ENCODE data around the gene AFMID. TPM values are rescaled to one million over a fixed set of nuclear protein-coding genes. Genes with fewer than 3 reads are reported as not detected.

Gene AFMID
- total and polyA plus RNA-seq, 2 of the 8 experiments (the other 6 are each of a cell fraction or from before 2014, with no cell fraction given): 49.0 to 53.0 TPM

DNA sequence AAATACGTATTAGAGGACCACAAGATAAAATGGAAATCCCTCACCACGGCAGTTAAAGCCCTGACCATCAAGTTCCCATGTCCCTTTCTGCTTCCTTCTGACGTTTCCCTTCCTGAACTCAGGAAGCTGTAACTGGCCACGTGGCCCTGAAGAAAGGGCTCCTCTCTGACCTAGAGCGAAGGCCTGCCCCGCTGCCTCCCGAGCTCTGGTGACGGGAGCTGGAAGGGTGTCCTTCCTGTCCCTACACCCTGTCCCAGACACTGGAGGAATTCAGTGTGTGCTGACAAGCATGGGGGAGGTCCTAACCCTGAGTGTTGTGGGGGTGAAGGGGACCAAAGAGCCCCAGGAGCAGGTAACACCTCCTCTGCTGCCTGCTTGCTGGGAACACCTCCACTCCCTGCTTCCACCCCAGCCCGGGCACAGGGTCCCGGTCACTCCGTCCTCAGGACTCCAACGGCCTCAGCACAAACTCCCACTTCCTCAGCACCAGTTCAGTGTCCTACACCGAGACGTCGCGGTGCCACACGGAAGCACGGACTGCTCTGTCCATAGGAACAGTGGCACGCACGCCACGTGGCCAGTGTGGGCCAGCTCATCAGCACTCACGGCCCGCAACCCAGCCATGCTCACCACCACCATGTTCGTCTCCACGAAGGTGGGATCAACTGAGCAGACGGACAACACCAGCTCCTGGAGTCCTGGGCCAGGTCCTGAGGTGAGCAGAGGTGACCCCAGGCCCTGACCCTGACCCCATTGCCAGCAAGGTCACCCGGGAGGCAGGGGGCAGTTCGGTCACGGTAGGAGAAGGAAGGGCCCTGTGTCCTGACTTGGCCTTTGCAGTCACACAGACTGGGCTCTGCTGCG, 61.1 kb downstream of the AFMID start:
- H3K36me3 ChIP-seq (ENCODE audit: control insufficient read depth in 2 of 4, insufficient read depth in 4 of 4, low read length in 3 of 4): no peaks in the 10 kb centered on the region
- peak overlapping the region; percentile 73; the same call in 1 of the 2 replicates for H4K8ac ChIP-seq (ENCODE audit: extremely low read depth, insufficient read depth, low read length)
- peak overlapping the region; percentile 76 for H4K91ac ChIP-seq (replicated peaks; ENCODE audit: insufficient read length, low read length)
- WGBS, 2 experiments (ENCODE audit: extremely low coverage in 1 of 2, insufficient coverage in 1 of 2, insufficient read length in 1 of 2, insufficient replicate concordance in 2 of 2, low coverage in 1 of 2, low lambda C conversion rate in 2 of 2, missing lambda C conversion rate in 1 of 2): 94% methylated on average over 23 of the region's 30 CpGs; no CpG with 5 or more reads in 1 of the 2 experiments
- no peak overlapping the region for H3K9ac ChIP-seq (replicated peaks in 1 of 4; ENCODE audit: extremely low read depth in 1 of 4, low read depth in 3 of 4, low read length in 3 of 4)
- H2AFZ ChIP-seq (ENCODE audit: low read length): no peak overlapping the region
- H3K56ac ChIP-seq (replicated peaks; ENCODE audit: insufficient read length, low read depth, low read length): no peak overlapping the region
- FAIRE-seq (no peak), DNase-seq (ENCODE audit: low read depth in 1 of 2, low spot score in 2 of 2) (no peak)
- H3K27me3 ChIP-seq (replicated peaks in 1 of 4; ENCODE audit: control insufficient read depth in 3 of 4, extremely low read depth in 1 of 4, insufficient read depth in 3 of 4, low read length in 3 of 4): no peaks in the 10 kb centered on the region
- H3K27ac ChIP-seq (ENCODE audit: low read depth, low read length): no peak overlapping the region
- no peak overlapping the region for H3K18ac ChIP-seq (ENCODE audit: extremely low read depth, low read length)
- H3K4me3 ChIP-seq (ENCODE audit: extremely low read depth in 1 of 4, insufficient read depth in 2 of 4, low read depth in 3 of 4, low read length in 4 of 4): no peak overlapping the region
- H3K14ac ChIP-seq (ENCODE audit: insufficient read length): no peak overlapping the region
- no peak overlapping the region for H3K23ac ChIP-seq (ENCODE audit: insufficient read length)
- peak overlapping the region; percentile 83 for H3K4ac ChIP-seq (replicated peaks; ENCODE audit: insufficient read length, low read depth, low read length)
- no peaks in the 10 kb centered on the region for H4K20me1 ChIP-seq (replicated peaks in 1 of 2; ENCODE audit: control insufficient read depth in 1 of 2, insufficient read depth in 2 of 2, low read length in 2 of 2)
- CTCF ChIA-PET (ENCODE audit: partially characterized antibody): interaction anchor here (0.5 to 5.6 kb wide), 12 partner anchors 10 to 198 kb away, joined by 3 to 53 read pairs (median 6); no protein-coding TSS in a partner anchor
- no peaks in the 10 kb centered on the region for H3K9me3 ChIP-seq (ENCODE audit: insufficient read depth in 2 of 2, low read depth in 1 of 2, low read length in 1 of 2)
- peak overlapping the region; percentile 80; the same call in 1 of the 2 replicates for H2BK5ac ChIP-seq (ENCODE audit: low read depth, low read length)
- peak overlapping the region; percentile 71; the same call in 1 of the 2 replicates for H2BK12ac ChIP-seq (ENCODE audit: low read depth, low read length)
- H3K23me2 ChIP-seq (ENCODE audit: low read depth, low read length): no peaks in the 10 kb centered on the region; the same call in 1 of the 2 replicates
- H3K79me1 ChIP-seq (ENCODE audit: low read depth, low read length): no peaks in the 10 kb centered on the region
- H2BK20ac ChIP-seq (ENCODE audit: low read length): peak overlapping the region; percentile 72; the same call in 1 of the 2 replicates
- H4K5ac ChIP-seq (ENCODE audit: insufficient read length, low read depth, low read length): no peak overlapping the region
- POLR2A ChIA-PET (ENCODE audit: partially characterized antibody): interaction anchor here (1.0 to 1.5 kb wide), 2 partner anchors 16 to 61 kb away, joined by 3 to 4 read pairs; partner anchors contain the start of genes AFMID and TK1
- peaks cover 0 to 18% (median 11%) of the 10 kb centered on the region in 4 experiments; a peak in 5 of 7 replicates for H3K4me1 ChIP-seq (replicated peaks in 1 of 4; ENCODE audit: control insufficient read depth in 3 of 4, insufficient read depth in 4 of 4, low read length in 3 of 4)
- peak overlapping the region; percentile 95 for H2BK15ac ChIP-seq (ENCODE audit: low read length)
- no peak overlapping the region for H2BK120ac ChIP-seq (replicated peaks; ENCODE audit: low read depth, low read length)
- no peaks in the 10 kb centered on the region for H3K79me2 ChIP-seq (ENCODE audit: control insufficient read depth in 1 of 2, insufficient read depth in 2 of 2, low read length in 2 of 2)
- H3K4me2 ChIP-seq (ENCODE audit: insufficient read depth in 1 of 2, low read depth in 2 of 2, low read length in 2 of 2): no peak overlapping the region
- H2AK5ac ChIP-seq (ENCODE audit: low read depth, low read length): peak overlapping the region; percentile 89; the same call in 1 of the 2 replicates
- TF ChIP-seq SAP30 (IDR thresholded peaks at IDR 0.05; ENCODE audit: insufficient read depth, insufficient replicate concordance, low read length): no peak
- no peak for TF ChIP-seq NANOG (IDR thresholded peaks at IDR 0.05; ENCODE audit: insufficient read depth, low read depth, low read length, poor library complexity, severe bottlenecking)
- TF ChIP-seq GABPA (IDR thresholded peaks at IDR 0.05; ENCODE audit: borderline replicate concordance, insufficient read depth, low read length): no peak
- no peak for TF ChIP-seq SRF (IDR thresholded peaks at IDR 0.05; ENCODE audit: low read depth, low read length)
- TF ChIP-seq, protein P1, sequence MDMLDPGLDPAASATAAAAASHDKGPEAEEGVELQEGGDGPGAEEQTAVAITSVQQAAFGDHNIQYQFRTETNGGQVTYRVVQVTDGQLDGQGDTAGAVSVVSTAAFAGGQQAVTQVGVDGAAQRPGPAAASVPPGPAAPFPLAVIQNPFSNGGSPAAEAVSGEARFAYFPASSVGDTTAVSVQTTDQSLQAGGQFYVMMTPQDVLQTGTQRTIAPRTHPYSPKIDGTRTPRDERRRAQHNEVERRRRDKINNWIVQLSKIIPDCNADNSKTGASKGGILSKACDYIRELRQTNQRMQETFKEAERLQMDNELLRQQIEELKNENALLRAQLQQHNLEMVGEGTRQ (IDR thresholded peaks at IDR 0.05; ENCODE audit: low read length): no peak
- TF ChIP-seq SIN3A (conservative IDR thresholded peaks at IDR 0.05 in 1 of 2, IDR thresholded peaks at IDR 0.05 in 1 of 2; ENCODE audit: low read depth in 1 of 2, low read length in 2 of 2): no peak
- no peak for TF ChIP-seq BACH1 (IDR thresholded peaks at IDR 0.05; ENCODE audit: low read length)
- no peak for TF ChIP-seq RBBP5 (IDR thresholded peaks at IDR 0.05; ENCODE audit: borderline replicate concordance, low read depth, low read length)
- no peak for TF ChIP-seq FOSL1 (IDR thresholded peaks at IDR 0.05; ENCODE audit: insufficient read depth, low read depth, low read length)

Measured in H1 (cell line).